ENCODE results near the gene CCL14.

- TF ChIP-seq CTCF (IDR thresholded peaks at IDR 0.05) (no peak), POLR2A (IDR thresholded peaks at IDR 0.05) (no peak), EP300 (IDR thresholded peaks at IDR 0.05) (no peak)
Observed at GRCh38 chr17:35991075-35991474, 4.5 kb upstream of the CCL14 start.

Data from gastroesophageal sphincter (tissue), 3 donors.